GM18526 (cell line): ENCODE data around the gene ADGRL2.

Source experiments
- POLR2A ChIP-seq: IDR thresholded peaks from 3 replicates; pipeline ENCODE4 v1.6.1; 2011; ENCODE audit not compliant: insufficient read length; ENCODE audit errors: extremely low read depth

The ADGRL2 gene

DNA sequence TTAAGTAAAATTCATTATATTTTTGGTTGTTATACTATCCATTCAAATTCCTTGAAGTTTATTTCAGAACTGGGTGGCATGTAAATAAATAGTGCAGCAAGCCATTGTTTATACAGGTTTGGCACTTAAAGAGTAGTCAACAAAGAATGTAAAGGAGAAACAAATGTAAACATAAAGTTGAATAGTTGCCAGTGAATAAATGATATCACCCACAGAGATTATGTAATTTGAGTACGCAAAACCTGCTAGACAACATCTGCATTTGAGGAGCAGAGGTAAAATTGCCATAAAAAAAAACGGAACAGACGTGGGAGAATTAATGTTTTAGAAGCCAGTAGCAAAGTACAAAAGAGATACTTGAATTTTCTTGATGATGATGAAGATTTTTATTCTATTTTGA, 111.6 kb downstream of the ADGRL2 start:
- TF ChIP-seq POLR2A = no peak

DNA sequence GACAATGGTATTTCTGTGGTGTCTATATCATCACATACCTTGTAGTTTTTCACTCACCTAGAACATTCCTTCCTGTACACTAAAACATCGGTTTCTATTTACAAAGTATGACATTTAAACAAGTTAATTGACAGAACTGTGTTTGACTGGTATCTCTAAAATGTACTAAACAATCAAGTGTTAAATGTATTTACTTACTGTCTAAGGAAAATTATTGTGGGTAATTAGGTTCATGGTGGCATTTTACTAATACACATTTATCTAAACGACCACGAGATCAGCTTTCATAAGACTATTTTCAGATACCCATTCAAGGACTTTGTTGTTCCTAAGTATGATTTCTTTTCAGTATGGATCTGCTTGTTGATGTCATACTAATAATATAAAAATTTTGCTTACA, 115.2 kb downstream of the ADGRL2 start:
- TF ChIP-seq POLR2A = no peak

DNA sequence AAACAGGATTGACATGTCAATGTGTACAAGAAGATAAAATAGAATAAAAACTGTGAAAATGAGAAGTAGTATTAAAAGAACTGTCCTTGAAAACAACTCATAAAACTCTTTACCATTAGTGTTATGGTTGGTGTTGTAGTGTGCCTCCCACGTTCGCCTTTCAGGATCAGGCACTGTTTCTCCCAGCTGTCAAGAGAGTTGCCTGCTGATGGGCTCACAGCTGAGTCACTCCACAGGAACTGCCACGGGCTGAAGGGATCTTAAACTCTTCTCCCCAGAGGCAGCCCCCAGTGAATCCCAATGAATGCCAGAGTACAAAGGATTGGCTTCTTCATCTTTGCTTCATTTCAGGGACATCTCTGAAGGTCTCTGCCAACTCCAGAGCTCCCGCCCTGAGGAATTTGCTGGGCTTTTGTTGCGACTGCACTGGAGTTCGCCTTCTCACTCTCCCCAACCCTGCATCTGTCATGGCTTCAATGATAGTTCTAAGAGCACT, 119.6 kb downstream of the ADGRL2 start:
- TF ChIP-seq POLR2A = no peak

DNA sequence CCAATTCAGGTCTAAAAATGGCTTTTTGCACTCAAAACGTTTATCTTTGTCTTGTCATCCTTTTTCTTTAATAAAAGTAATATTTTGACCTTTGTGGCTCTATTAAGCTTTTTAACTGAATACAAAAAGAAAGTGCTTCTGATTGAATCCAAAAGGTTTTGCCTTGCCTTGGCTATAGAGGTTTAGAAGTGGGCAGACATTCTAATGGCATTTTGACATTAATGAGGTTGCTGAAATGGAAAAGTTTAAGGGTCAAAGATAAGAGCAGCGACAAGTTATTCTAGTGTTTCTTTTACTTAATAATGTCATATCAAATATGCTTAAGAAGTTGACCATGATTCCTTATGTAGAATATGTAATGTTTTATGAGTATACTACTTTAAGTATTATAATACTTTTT, 120.2 kb downstream of the ADGRL2 start:
- TF ChIP-seq POLR2A = no peak

DNA sequence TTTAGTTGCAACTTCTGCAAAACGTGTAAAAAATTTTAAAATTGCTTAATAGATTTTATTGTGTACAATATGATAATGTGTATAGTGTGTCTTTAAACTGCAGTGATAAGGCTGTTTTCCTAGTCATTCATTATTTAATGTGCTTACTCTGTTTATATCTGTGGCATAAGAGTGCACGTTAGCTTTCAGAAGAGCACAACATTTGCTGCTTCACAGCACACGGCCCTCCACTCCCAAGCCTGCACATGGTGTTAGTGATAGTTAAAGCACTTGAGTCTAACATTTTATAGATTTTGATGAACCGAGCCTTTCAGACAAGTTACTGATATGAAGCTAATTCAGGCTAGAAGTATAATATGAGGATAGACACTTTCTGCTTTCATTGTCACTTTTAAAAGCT, 120.6 kb downstream of the ADGRL2 start:
- no peak for TF ChIP-seq POLR2A

DNA sequence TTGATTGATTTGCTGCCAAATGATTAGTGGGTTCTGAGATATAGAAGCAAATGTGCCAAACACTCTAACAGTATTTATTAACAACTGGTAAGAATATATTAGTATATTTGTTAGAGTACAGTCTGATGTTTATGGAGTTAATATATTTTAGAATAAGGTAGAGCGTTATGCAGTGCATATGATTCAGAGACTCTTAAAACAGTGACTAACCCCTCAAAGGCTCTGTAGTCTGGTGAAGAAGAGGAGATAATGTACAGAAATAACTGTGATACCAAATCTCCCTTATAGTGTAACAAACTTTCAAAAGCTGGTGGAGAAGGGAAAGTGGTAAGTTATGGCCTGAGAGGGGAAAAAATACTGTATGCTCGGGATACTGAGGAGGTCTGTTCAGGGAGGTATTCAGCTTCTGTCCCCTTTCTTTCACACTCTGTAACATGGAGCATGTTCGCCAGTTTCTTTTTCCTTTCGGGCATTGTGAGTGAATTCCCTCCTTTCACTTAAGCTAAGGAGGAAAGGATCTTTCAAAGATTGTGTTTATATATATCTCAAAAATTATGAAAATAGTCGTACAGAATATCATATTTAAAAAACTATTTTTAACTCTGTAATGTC, 121.2 kb downstream of the ADGRL2 start:
- no peak for TF ChIP-seq POLR2A

DNA sequence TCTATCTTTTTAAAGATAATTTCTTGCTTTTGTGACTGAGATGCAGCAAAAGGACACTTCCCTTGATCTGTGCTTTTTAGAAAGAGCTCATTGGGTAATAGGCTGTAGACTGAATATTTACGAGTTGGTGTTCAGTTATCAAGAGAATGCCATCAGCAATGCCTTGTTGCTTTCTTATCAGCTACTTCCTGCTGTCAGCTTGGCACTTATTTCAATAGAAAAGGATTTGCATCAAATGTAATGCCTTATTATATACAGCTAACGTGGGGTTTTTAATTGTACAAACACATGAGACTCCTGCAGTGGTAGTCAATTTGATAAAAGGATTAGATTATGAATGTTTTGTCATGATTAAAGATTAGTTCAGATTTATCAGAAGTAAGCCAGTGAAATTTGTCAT, 122.2 kb downstream of the ADGRL2 start:
- no peak for TF ChIP-seq POLR2A

DNA sequence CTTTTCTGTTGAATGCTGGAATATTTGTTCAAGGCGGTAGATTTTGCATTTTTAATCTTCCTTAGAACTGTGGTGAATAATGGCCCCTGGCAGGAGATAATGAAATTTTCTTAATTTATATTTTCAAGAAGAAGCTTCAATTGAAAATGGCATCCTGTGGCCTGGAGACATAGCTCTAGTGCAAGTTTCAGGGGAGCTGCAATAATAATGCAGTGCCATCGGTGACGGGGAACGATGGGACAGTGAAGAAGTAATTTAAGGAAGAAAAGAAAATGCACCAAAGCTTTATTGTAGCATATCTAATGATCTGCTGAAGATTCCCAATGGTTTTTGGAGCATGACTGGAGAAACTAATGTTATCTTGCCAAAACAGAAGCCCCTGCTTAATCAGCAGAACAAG, 128.4 kb downstream of the ADGRL2 start:
- no peak for TF ChIP-seq POLR2A

DNA sequence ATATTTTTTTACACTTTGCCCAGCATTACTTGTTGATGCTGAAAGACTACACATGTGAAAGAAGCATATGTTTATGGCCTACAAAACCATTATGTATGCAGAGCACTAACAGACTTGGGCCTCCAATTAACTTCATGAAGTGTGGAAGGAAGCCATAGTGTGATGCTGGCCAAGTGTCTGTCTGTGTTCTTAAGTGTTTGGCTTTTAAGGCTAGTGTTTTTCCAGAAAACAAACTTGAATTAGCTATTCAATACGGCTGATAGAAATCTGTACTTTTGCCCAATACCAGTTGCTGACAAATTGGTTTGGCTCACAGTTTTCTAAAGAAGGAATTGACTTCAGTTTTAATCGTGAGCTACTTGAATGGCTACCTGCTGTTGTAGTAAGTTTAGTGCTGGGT, 136.1 kb downstream of the ADGRL2 start:
- TF ChIP-seq POLR2A = no peak

DNA sequence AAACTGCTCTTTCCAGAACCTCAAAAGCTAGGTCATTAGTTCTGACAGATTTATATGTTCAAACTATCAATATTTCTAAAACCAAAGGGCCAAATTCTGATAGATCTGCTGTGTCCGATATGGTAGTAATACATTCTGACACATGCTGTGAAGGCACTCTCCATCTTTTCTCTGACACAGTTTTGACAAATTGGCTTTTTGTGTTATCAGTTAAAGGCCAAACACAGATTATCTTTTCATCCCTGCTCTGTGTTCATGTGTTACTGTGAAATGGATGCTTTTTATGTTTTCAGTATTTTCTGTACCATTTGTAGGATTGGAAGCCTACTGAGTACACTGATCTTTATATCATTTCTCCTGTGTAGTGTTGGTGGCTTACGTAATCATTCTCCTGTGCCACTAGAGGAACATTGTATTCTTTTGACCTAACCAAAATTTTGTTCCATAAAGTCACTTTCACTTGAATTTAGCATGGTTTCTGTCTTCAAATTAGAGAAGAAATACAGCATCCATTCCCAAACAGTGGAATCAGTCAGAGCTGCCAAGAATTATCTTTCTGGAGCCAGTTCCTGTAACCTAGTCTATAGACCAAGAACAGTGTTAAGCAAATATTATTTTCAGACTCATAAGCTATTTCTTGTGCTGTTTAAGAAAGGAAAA, 137.2 kb downstream of the ADGRL2 start:
- no peak for TF ChIP-seq POLR2A

DNA sequence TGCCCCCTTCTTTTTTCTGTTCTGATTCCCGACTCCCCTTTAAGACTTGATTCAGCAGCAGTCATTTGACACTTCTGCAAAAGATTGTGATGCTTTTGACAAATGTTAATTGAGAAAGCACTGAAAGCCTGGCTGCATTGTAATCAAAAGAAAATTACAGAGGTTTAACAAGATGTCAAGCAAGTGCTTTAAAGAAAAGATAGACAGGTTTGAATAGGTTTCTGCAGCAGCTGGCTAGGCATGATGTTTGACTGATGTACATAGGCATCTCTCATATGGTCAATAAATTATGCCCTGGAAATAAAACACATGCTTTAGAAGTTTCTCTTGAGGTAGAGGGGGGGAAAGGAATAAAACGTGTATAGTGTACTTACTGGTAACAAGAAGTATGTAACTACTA, 147.8 kb downstream of the ADGRL2 start:
- no peak for TF ChIP-seq POLR2A

DNA sequence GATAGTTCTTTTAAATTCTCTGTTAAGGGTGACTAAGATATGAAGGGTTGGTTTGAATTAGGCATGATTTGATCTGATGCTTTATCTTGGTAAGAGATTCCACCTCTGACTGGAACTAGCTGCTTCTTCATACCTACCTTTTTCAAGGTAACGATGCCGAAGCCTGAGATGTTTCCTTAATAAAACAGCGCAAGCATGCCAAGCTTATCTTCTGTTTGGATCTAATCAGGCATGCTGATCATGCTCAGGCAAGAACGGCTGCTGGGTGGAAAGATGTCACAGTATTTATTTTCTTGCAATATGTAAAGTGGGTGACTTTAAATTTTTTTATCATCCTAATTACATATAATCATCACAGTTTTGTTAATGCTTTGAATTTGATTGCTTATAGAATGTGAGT, 148.7 kb downstream of the ADGRL2 start:
- no peak for TF ChIP-seq POLR2A

DNA sequence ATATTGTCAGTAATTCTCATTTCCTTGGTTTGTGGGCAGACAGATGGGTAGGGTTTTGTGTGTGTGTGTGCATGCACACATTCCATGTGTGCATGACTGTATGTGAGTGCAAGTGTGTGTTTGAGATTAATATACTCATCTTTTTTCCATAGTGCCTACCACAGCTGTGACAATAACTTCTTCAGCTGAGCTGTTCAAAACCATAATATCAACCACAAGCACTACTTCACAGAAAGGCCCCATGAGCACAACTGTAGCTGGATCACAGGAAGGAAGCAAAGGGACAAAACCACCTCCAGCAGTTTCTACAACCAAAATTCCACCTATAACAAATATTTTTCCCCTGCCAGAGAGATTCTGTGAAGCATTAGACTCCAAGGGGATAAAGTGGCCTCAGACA, 149.3 kb downstream of the ADGRL2 start:
- no peak for TF ChIP-seq POLR2A

DNA sequence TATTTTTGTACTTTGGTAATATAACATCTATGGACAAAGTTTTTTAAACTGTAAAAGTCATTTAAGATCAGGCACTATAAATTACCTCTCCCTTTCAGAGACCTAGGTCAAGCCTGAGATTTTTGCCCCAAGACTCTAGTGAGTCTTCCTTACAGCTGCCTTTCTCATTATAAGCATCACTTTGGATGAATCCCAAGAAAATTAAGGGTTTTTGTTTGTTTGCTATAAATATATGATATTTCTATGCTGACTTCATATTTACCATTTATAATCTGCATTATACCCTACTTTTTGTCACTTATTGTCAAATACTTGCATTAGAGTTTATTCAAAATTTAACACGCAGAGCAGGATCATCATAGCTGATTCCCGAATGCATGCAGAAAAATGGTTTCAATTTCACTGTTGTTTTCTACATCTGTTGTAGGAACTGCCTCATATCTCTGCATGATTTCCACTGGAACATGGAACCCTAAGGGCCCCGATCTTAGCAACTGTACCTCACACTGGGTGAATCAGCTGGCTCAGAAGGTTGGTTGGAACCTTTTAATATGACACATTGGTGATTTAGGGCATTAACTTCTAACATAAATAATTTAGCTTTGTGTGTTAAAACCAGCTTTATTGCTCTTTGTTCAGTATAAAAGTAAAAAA, 150.0 kb downstream of the ADGRL2 start:
- TF ChIP-seq POLR2A = no peak

DNA sequence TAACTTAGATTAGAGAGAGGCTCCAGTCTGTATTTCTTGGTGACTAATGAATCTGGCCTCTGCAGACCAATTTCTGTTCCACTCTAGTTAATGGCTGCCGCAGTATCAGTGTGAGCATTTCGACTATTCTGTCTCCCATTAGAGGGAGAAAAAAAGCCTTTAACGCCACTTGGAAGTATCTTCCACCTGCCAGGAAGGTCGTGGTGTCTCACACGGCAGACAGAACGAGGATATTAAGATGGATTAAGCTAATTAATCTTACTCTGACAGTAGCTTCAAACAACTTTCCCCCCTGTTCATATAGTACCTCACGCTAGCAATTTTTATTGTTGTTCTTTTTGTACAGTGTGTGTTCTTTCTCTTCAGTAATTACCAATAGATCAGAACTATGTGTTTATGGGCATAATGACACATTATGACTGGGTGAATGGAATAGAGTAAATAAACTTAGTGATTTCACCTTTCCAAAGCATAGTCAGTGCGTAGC, 153.8 kb downstream of the ADGRL2 start:
- TF ChIP-seq POLR2A = no peak

DNA sequence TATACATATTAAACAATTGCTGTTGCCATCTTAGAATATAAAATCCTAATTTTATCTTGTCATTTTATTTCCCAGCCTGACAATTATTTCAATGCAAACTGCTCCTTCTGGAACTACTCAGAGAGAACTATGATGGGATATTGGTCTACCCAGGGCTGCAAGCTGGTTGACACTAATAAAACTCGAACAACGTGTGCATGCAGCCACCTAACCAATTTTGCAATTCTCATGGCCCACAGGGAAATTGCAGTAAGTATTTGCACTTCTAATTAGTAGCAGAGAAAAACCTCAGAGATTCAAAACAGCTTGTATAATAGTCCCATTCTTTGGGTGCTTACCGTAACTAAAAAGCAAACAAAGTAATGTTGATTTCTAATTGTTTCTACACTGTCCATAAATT, 167.2 kb downstream of the ADGRL2 start:
- TF ChIP-seq POLR2A = no peak

DNA sequence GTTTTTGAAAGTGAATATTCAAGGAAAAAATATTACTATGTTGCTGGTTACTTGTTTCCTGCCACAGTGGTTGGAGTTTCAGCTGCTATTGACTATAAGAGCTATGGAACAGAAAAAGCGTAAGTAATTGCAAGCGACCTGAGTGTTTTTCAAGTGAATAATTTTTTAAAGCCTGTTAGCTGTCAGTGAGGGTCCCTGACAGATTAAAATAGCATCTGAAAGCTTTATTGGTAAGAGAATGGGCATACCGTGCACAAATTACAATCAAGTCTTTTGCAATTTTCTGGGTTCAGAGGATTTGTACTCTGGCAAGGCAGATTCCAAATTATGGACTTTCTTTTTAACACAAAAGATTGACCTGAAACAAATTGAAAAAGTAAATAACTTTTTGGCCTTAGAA, 169.7 kb downstream of the ADGRL2 start:
- TF ChIP-seq POLR2A = no peak

DNA sequence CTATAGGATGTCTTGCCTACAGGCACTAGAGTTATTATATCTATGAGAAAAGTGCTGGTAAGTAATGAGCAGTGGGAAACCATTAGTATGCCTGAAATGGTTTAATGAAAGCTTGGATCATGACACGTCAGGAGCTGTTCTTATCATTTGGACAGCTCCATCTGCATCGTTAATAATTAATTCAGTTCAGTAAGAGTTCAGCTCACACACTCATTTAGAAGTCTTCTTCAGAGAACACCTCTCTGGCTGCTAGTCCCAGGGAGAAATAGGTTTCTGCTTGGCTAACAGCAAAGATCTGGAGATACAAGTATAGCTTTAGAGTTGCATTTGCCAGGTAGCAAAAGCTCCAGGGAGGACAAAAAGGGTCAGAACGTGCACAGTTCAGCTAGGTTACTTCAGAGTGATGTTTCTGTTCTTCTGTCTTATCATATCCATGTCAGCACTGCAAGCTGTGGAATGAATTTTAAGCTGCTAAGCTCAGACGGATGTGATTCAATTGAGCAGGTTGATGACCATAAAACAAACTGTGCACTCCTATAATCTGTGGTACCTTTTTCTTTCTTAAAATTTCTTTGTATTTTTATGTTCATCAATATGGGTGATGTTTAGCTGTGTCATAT, 173.6 kb downstream of the ADGRL2 start:
- no peak for TF ChIP-seq POLR2A
